NCI-H82 treated with DMSO at 0.1 percent for 48 hours (cell line): ENCODE measurements around the gene ZNF468.
"Not testable (repeated sequence)": the region's sequence is repeated elsewhere in the genome, so short reads cannot be mapped to it uniquely, and the experiment has no call there.

Experiments
- DNase-seq: peaks from one replicate; lab custom pipeline; 2025; ENCODE audit not compliant: unreplicated experiment; lab: John Stamatoyannopoulos, UW

ZNF468 gene

DNA sequence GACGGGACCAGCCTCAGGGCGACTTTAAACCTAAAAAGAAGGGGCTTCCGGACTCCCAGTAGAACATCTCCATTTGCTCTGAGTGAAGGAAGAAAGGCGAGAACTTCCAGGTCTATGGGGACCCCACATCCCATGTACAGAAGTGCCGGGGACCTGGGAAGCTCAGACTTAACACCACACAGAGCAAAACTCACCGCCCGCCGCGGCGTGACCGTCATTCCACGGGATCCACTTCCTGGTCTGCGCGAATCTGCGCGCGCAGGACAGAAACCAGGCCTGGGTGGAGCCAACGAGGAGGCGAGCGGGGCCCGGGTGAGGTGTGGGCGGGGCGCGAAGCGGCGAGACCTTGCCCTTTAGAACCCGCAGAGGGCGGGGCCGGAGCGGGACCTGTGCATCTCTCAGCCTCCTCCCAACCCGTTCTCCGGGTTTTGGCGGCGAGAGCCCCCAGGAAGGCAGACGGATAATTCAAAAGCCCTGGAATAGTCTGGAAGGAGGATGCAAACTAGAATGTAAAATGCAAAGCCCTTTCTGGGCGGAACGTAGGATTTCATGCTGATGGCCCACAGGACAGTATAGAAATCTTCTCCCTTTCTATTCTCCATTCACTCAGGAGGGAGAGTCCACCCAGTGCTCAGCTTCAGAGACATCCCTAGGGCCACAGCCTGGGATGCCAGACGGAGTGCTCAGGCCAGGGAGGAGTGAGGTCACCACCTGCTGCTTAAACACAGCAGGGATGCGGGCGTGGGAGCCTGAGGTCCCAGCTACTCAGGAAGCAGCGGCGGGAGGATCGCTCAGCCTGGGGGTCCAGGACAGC is at the start of gene ZNF468:
ZNF468 (minus strand) TSS at position 242 of the 814 bp plus-strand sequence. CDS start 3,347 bp downstream, outside the sequence.
- DNase-seq, result peak; percentile 9

DNA sequence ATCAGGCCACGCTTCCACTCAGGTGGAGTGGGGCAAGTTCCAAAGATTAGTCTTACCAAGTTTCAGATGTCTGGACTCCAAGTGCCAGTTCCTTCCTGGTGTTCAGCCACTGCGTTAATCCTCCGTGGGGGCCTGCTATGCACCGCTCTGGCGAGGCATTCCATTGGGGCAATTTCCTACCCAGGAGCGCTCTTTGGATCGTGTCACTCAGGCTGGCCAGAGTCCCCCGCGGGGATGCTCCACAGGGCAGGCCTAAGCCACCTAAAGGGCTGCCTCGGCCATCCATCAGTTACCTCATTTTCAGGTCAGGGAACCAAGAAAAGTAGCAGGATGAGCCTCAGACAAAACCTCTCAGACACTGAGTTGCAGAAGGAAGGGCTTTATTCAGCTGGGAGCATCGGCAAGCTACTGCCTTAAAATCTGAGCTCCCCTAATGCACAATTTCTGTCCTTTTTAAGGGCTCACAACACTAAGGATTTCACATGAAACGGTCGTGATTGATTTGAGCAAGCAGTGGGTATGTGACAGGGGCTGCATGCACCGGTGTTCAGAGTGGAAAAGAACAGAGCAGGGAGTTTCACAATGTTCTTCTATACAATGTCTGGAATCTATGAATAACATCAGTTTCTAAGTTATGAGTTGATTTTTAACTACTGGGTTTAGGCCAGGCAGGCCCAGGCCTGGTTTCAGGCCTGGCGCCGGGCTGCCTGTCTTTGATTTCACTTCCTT is 46.8 kb upstream of the ZNF468 start:
- not testable (repeated sequence) for DNase-seq

DNA sequence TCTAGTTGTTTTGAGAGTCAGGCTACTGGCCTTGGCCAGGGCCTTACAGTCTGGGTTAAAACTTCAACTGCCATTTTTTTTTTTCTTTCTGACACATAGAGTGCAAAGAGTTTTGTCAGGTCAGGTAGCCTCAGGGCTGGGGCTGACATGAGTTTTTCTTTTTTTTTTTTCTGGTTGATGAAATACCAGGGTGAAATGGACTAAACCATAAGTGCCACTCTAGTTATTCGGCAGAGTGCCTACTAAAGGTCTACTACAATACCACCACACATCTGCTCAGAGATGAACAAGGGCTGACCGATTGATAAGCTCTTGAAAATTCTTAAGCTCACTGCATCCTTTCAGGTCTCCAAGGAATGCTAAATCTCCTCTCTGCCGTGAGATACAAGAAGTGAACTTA is 44.4 kb upstream of the ZNF468 start:
- no peak for DNase-seq

DNA sequence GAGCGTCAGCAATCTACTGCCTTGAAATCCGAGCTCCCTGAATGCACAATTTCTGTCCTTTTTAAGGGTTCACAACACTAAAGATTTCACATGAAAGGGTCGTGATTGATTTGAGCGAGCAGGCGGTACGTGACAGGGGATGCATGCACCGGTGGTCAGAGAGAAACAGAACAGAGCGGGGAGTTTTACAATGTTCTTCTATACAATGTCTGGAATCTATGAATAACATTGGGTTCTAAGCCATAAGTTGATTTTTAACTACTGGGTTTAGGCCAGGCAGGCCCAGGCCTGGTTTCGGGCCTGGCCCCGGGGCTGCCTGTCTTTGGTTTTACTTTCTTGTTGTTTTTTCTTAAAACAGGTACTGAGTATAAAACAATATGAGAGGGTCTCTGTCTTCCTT is 41.2 kb upstream of the ZNF468 start:
- not testable (repeated sequence) for DNase-seq

DNA sequence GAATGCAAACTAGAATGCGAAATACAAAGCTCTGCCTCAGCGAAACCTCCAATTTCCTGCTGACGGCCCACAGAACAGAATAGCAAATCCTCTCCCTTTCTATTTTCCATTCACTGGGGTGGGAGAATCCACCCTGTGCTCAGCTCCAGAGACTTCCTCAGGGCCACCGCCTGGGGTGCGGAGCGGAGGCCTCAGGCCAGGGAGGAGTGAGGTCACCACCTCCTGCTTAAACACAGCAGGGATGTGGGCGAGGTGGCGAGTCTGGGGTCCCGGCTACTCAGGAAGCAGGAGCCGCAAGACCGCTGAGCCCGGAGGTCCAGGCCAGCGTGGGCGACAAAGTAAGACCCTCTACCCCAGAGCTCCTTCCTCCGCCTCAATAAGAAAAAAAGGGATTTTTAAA is 40.7 kb upstream of the ZNF468 start:
- DNase-seq, result no peak

DNA sequence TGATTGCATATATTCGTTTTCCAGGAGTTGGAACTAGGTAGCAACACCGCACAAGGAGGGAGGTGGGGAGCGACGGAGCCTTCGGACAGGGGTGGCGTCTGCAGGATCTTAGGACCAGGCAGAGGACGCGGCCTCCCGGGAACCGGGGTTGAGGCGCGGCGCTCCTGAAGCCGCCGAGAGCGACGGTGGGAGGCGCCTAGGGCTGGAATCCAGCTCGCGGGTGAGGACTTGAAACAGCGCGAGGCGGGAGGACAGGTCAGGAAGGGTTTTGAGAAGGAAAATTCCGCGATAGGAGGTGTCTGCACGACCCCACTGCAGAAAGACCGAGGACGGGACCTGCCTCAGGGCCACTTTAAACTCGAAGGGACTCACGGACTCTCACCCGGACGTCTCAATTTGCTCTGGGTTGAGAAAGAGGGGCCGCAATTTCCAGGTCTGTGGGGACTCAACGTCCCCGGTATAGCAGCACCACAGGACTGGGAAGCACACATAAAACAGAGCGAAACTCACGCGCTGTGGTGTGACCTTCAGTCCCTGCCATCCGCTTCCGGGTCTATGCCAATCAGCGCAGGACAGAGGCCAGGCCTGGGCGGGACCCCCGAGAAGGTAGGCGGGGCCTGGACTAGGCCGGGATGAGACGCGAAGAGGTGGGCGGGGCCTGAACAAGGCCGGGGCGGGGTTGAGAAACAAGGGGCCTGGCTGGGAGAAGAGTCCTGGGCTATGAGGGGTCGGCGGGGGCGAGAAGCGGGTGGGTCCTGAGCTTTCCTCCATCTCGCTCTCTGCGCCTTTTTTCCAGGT is 39.9 kb upstream of the ZNF468 start, which contains the start of gene ZNF320:
ZNF320 (minus strand) TSS at position 498 of the 798 bp plus-strand sequence. CDS start 7,380 bp downstream, outside the sequence.
- DNase-seq, result peak; percentile 64

DNA sequence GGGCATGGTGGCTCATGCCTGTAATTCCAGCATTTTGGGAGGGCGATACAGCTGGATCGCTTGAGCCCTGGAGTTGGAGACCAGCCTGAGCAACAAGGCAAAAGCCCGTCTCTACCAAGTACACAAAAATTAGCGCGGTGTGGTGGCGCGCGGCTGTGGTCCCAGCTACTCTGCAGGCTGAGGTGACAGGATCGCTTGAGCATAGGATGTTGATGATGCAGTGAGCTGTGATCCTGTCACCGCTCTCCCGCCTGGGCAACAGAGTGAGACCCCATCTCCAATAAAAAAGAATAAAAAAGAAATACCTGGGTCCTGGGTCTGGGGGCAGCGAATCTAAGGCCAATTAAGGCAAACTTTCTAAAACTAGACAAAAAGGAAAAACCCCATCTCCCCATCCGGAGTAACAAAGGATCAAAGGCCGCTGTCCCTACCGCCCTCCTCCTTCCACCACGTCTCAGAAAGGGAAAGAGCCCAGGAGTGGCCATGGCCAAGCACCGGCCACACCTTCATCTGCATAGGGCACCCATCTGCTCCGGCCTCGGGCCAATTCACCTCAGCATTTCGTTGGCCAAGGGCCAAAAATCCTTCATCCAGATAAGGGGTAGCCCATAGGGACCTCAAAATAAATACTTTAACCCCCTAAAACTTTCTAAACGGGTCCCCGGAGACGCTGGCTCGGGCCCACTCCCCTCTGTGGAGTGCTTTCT is 39.2 kb upstream of the ZNF468 start:
- peak; percentile 0 for DNase-seq

DNA sequence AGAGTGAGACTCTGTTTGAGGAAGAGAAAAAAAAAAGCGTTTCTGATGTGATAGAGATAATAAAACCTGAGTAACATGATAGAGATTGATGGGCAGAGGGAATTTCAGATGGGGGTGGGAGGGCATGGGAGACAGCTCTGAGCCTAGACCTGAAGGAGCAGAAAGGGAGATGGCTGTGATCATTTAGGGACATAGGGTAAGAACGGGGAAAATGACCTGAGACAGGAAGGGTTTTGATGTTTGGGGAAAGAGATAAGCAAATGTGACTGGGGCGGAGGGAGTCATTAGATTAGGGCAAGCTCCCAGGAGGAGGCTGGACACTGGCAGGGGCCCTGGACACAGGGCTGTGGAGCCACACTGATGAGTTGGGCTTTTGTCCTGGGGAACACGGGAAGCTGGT is 33.9 kb upstream of the ZNF468 start:
- no peak for DNase-seq

DNA sequence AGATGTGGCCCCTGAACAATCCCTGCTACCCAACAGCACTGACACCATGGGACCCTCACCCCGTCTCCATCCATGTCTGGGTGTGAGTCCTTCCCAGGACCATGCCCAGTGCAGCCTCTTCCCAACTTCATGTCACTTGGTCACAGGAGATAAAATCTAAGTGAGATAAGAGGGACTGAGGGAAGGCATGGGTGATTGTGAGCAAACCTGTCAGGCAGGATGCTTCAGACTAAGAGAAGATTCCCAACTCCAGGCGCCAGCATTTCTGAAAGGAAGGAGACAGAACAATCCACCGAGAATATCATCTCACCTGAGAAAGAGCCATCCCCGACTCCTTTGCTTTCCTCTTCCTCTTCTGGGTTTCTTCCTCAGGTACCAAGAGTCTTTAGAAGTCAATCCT is 32.5 kb upstream of the ZNF468 start:
- no peak for DNase-seq

DNA sequence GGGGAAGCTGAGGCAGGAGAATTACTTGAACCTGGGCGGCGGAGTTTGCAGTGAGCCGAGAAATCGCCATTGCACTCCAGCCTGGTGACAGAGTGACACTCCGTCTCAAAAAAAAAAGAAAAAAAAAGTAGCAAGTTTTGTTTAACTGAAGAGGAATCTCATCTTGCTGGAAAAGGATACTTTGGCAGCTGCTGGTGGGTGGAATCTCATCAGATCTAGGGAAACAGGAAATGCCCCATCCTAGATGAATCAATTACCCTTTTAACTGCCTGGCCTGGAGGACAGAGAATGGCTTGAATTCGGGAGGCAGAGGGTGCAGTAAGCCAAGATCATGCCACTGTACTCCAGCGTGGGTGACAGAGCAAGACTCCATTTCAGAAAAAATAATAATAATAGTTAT is 31.7 kb upstream of the ZNF468 start:
- DNase-seq, result no peak

DNA sequence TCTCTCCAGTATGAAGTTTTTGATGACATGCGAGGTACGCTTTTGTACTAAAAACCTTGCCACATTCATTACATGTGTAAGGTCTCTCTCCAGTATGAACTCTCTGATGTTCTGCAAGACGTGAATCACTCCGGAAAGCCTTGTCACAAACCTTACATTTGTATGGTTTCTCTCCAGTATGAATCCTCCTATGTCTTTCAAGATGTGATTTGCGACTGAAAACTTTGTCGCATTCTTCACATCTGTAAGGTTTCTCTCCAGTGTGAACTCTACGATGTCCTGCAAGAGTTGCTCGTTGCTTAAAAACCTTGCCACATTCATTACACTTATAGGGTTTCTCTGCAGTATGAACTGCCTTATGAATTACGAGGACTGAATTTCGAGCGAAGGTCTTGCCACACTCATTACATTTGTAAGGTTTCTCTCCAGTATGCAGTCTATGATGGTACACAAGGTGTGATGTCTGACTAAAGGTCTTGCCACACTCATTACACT is 23.5 kb upstream of the ZNF468 start:
- DNase-seq, result no peak

DNA sequence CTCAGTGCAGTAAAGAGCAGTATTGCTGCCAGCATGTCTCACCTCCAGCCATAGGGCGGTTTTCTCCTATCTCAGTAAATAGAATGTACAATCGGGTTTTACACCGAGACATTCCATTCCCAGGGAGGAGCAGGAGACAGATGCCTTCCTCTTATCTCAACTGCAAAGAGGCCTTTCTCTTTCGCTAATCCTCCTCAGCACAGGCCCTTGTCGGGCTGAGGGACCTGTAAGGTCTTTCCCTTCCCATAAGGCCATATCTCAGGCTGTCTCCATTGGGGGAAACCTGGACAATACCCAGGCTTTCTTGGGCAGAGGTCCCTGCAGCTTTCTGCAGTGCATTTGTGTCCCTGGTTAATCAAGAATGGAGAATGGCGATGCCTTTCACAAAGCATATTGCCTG is 15.6 kb upstream of the ZNF468 start:
- DNase-seq, result not testable (repeated sequence)

DNA sequence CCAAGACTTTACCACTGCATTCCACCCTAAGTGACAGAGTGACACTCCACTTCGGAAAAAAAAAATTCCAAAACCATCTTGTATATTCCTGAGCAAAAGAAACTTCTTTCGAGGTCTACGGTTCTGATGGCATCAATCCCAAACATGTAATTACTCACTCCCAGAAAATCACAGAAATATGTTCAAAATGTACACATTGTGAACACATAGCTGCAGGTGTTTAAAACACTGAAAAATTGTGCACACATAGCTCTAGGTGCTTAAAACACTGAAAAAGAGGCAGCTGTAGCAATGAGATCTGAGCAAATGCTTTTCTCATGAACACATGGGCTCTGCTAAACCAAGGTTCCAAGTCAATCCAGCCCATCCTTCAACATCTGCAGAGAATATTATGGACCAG is 14.0 kb upstream of the ZNF468 start:
- DNase-seq, result no peak

DNA sequence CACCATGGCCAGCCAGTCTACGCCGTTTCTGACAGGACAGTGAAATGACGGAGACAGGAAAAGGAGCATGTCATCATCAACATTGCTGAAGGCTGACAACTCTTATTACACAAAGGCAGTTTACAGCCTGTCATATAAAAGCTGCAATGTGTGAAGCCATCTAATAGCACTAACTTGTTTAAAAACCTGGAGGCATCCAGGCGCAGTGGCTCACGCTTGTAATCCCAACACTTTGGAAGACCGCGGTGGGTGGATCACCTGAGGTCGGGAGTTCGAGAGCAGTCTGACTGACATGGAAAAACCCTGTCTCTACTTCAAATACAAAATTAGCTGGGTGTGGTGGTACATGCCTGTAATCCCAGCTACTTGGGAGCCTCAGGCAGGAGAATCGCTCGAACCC is 10.6 kb upstream of the ZNF468 start:
- DNase-seq, result not testable (repeated sequence)

DNA sequence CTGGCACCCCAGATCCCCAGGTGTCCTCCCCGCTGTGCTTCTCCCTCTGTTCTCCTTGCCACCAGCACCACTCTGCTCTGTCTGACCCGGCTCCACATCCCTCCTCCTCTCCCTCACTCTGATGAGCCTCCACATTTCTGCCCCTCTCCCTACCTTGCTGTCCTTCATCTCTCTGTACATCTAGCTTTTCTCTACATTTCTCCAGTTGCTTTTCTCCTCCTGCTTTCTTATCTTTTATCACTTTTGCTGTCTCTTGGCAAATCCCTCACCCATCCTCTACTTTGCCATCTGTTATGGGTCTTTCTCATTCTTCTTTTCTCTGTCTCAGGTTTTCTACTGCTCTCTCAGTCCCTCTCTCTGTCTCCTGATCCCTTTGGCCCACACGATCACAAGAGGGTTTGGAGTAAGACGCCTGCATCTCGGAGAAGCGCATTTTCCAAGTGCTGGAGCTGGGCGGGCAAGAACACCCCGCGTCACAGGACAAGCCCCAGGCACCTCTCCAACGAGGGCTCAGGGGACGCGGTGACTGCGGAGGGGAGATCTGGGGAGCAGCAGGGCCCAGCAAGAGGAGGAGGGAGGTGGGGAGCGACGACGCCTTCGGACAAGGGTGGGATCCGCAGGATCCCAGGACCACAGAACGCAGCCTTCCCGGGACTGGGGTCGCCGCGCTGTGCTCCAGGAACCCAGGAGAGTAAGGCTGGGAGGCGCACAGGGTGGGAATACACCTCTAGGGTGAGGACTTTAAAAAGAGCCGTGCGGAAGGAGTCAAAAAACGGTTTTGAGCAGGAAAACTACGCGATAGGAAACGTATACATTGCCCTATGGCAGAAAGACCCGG is 660 bp downstream of the ZNF468 start:
- not testable (repeated sequence) for DNase-seq

DNA sequence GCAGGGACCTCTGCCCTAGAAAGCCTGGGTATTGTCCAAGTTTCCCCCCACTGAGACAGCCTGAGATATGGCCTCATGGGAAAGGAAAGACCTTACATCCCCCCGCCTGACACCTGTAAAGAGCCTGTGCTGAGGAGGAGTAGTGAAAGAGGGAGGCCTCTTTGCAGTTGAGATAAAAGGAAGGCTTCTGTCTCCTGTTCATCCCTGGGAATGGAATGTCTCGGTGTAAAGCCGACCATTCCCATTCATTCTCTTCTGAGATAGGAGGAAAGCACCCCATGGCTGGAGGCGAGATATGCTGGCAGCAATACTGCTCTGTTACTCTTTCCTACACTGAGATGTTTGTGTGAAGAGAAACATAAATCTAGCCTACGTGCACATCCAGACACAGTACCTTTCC is 10.1 kb downstream of the ZNF468 start:
- not testable (repeated sequence) for DNase-seq

DNA sequence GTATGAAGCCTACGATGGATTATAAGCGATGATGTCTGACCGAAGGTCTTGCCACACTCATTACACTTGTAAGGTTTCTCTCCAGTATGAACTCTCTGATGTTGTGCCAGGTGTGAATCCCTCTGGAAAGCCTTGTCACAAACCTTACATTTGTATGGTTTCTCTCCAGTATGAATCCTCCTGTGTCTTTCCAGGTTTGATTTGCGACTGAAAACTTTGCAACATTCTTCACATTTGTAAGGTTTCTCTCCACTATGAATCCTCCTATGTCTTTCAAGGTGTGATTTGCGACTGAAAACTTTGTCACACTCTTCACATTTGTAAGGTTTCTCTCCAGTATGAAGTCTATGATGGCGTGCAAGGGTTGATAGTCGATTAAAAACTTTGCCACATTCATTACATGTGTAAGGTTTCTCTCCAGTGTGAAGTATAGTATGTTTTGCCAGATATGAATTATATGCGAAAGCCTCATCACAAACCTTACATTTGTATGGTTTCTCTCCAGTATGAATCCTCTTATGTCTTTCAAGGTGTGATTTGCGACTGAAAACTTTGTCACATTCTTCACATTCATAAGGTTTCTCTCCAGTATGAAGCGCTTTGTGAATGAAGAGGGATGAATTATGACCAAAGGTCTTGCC is 16.5 kb downstream of the ZNF468 start:
- not testable (repeated sequence) for DNase-seq

DNA sequence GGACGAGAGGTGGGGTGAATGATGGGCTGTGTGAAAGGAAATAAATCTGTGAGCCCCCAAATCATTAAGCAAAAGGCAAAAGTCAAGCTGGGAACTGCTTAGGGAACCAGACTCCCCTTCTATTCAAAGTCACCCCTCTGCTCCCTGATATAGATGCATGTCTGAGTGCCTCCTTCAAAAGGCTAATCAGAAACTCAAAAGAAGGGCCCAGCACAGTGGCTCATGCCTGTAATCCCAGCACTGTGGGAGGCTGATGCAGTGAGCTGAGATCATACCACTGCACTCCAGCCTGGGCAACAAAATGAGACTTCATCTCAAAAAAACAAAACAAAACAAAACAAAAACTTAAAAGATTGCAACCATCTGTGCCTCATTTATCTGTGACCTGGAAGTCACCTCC is 23.1 kb downstream of the ZNF468 start:
- DNase-seq, result not testable (repeated sequence)

DNA sequence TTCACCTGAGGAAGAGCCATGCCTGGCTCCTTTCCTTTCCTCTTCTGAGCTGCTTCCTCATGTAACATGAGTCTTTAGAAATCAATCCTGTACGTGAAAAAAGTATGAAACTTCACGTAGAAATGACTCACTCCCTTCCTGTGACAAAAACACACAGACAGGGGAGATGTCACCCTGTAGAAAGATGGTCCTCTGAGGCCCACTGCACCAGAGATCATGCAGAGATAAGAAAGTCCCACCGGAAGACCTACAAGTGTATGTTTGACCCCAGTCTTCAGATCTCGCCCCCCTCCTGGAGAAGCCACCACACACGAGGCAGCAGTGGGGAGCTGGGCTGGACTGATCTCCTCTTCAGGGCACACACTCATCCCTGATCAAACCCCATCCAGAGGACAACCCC is 23.9 kb downstream of the ZNF468 start:
- not testable (repeated sequence) for DNase-seq
